B cell (primary cell): ENCODE results near the gene SLC35B2. TPM values are rescaled to one million over a fixed set of nuclear protein-coding genes. Genes with fewer than 3 reads are reported as not detected.

Source experiments
- ATAC-seq: fragments of 200-7000 bp; cut with Tn5 transposase; one replicate; pipeline ENCODE4 v1.10.0; 2021; ENCODE audit warnings: low read depth, mild to moderate bottlenecking, moderate number of reproducible peaks, moderate library complexity
- CTCF ChIA-PET: fragments of 350-600 bp; sonication (Branson Sonifier 250); formaldehyde crosslinking; loops from one replicate; lab custom pipeline; 2021; ENCODE audit warnings: antibody characterized with exemption, inconsistent platforms; lab: Charles Lee
- POLR2A ChIA-PET: fragments of 350-600 bp; sonication (Branson Sonifier 250); formaldehyde crosslinking; loops from one replicate; lab custom pipeline; 2021; ENCODE audit warnings: antibody characterized with exemption; lab: Charles Lee
- DNase-seq: peaks from one replicate; pipeline ENCODE4 v3.0.0; 2013
- H2AFZ ChIP-seq: 2 replicates; pipeline ENCODE4 v1.6.1; 2012; ENCODE audit warnings: mild to moderate bottlenecking, low read depth, low read length; ENCODE audit not compliant: insufficient read depth, poor library complexity, severe bottlenecking
- H3K27ac ChIP-seq, 2 donors: 1 replicate in 1 of 2; 2 replicates in 1 of 2; pipeline ENCODE4 v1.5.1; 2012 to 2013; ENCODE audit warnings: low read length in 2 of 2, mild to moderate bottlenecking in 2 of 2, moderate library complexity in 1 of 2
- H3K27me3 ChIP-seq, 4 experiments: fragments of 200-600 bp in 1 of 4; sonication (generic) in 1 of 4; replicated peaks in 1 of 4; 1 replicate in 2 of 4; 2 replicates in 2 of 4; pipeline versions ENCODE4 v1.6.1 to v1.7.0; 2013 to 2016; ENCODE audit warnings: low read length in 3 of 4, mild to moderate bottlenecking in 2 of 4, mixed read lengths in 1 of 4, moderate library complexity in 1 of 4; ENCODE audit not compliant: insufficient read depth in 4 of 4, control insufficient read depth in 3 of 4; ENCODE audit errors: control extremely low read depth in 1 of 4
- H3K36me3 ChIP-seq, 2 experiments: replicated peaks in 1 of 2; 1 replicate in 1 of 2; 2 replicates in 1 of 2; pipeline versions ENCODE4 v1.6.1 to v1.7.1; 2013; ENCODE audit warnings: low read length in 1 of 2; ENCODE audit not compliant: insufficient read depth in 2 of 2, control insufficient read depth in 1 of 2; ENCODE audit errors: control extremely low read depth in 1 of 2, extremely low read depth in 1 of 2
- H3K4me1 ChIP-seq, 2 donors: fragments of 200-600 bp in 1 of 2; sonication (generic) in 1 of 2; 1 replicate in 1 of 2; 2 replicates in 1 of 2; pipeline versions ENCODE4 v1.5.1 to v1.6.1; 2013 to 2017; ENCODE audit warnings: low read length in 2 of 2; ENCODE audit not compliant: control insufficient read depth in 2 of 2, insufficient read depth in 2 of 2
- H3K4me2 ChIP-seq: replicated peaks from 2 replicates; pipeline ENCODE3; 2012; ENCODE audit warnings: mild to moderate bottlenecking, low read depth, low read length; ENCODE audit not compliant: poor library complexity, severe bottlenecking
- H3K4me3 ChIP-seq, 5 experiments: fragments of 200-600 bp in 1 of 5; sonication (generic) in 1 of 5; 1 replicate in 3 of 5; 2 replicates in 2 of 5; pipeline versions ENCODE4 v1.5.1 to v1.7.0; 2011 to 2016; ENCODE audit warnings: low read length in 4 of 5, mild to moderate bottlenecking in 4 of 5, low read depth in 2 of 5, control low read depth in 1 of 5, moderate library complexity in 1 of 5; ENCODE audit not compliant: insufficient read depth in 1 of 5; ENCODE audit errors: control extremely low read depth in 1 of 5, extremely low read depth in 1 of 5
- H3K79me2 ChIP-seq: fragments of 200-600 bp; sonication (generic); one replicate; pipeline ENCODE4 v1.6.0; 2016; ENCODE audit warnings: low read length; ENCODE audit not compliant: control insufficient read depth, insufficient read depth
- H3K9ac ChIP-seq: fragments of 200-600 bp; sonication (generic); 2 replicates; pipeline ENCODE4 v1.6.1; 2017; ENCODE audit warnings: mild to moderate bottlenecking, low read length, moderate library complexity
- H3K9me3 ChIP-seq, 3 donors: one replicate each; pipeline versions ENCODE4 v1.6.1 to v1.7.1; 2013; ENCODE audit warnings: low read length in 2 of 3; ENCODE audit not compliant: control insufficient read depth in 2 of 3, insufficient read depth in 1 of 3; ENCODE audit errors: control extremely low read depth in 1 of 3
- H4K20me1 ChIP-seq: 2 replicates; pipeline ENCODE4 v1.6.0; 2012; ENCODE audit warnings: mild to moderate bottlenecking, low read length; ENCODE audit not compliant: insufficient read depth, control insufficient read depth, poor library complexity, severe bottlenecking
- H3K27ac Mint-ChIP-seq: one replicate; pipeline ENCODE4 v1.8.0; 2021; ENCODE audit warnings: mixed read lengths
- H3K27me3 Mint-ChIP-seq: one replicate; pipeline ENCODE4 v1.8.0; 2021; ENCODE audit warnings: mixed read lengths
- H3K4me1 Mint-ChIP-seq: one replicate; pipeline ENCODE4 v1.8.0; 2021; ENCODE audit warnings: mixed read lengths
- H3K4me3 Mint-ChIP-seq: one replicate; pipeline ENCODE4 v1.8.0; 2021; ENCODE audit warnings: mixed read lengths
- H3K9me3 Mint-ChIP-seq: one replicate; pipeline ENCODE4 v1.8.0; 2022; ENCODE audit warnings: mixed read lengths; ENCODE audit not compliant: insufficient read depth
- CTCF ChIP-seq: fragments of 200-600 bp; IDR thresholded peaks from one replicate; pipeline ENCODE4 v1.8.0; 2022; ENCODE audit warnings: antibody characterized with exemption, mild to moderate bottlenecking
- EZH2 ChIP-seq: IDR thresholded peaks from 2 replicates; pipeline ENCODE4 v1.6.1; 2012; ENCODE audit warnings: borderline replicate concordance, low read depth, mild to moderate bottlenecking, moderate library complexity, low read length; ENCODE audit not compliant: insufficient read depth, poor library complexity, severe bottlenecking
- WGBS: methylation state at CpG from one replicate; pipeline ENCODE4 v1.1.5; 2013; ENCODE audit warnings: missing lambda C conversion rate; ENCODE audit not compliant: insufficient coverage; 5-methylcytosine and 5-hydroxymethylcytosine counted together
- intact Hi-C: fragments of 100-400 bp; cut with micrococcal nuclease; formaldehyde crosslinking; loops from one replicate; pipeline ENCODE4 v1.10.0; 2022
- polyA plus RNA-seq: library from polyadenylated mRNA; depleted of rRNA; stranded (reverse); fragments of >200 nt; gene quantifications from 2 replicates; pipeline ENCODE4 v1.2.3, GENCODE V29; 2012
- total RNA-seq, 2 donors: library from RNA; stranded (reverse); fragments of 120-200 nt in 1 of 2; gene quantifications; 1 replicate in 1 of 2; 2 replicates in 1 of 2; pipeline versions ENCODE4 v1.2.3 to v1.2.4, GENCODE V29; 2013 to 2022

Gene SLC35B2
- total and polyA plus RNA-seq, 2 donors (not counting 1 experiment from before 2014, with no cell fraction given): 30.0 to 35.2 TPM

DNA sequence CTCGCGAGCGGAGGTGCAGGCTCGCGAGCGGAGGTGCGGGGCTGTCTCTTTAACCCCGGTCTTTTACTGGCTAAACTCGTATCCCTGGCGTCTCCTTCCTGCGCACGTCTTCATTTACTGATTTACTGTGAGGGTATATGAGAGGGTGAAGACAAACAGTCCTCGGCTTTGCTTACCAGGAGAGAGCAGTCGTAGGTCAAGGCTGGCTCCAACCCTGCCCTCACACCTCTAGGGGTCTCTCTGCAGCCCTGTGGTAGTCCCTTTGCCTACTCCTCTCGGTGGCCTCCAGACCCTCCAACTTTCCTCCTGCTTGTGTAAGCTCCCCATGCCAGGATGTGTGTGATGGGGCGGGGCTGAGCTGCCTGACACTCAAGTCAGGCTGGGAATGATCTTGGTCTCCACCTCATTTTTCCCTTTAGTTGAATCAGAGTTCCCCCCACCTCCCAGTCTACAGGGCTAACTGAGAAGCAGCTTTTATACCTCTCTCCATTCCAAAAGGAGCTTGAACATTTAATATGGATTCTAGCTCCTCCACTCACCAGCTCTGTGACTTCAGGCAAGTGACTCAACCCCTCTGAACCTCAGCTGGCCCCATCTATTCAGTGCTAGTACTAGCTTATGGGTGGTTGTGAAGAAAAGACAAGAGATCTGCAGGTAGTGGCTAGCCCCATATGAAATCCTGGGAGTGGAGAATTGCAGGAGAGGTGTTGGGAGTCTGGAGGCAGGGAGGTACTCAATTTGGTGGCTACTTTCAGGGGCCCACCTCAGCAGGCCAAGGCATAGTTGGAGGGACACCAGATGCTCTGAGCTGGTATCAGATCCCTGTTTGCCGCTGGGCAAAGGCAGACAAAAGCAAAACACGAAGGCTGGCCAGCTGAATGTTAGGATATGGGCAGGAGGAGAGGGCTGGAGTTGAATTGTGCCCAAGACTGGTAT, 33.0 kb downstream of the SLC35B2 start:
- no peak overlapping the region for H3K27ac Mint-ChIP-seq
- intact Hi-C loops: loop anchor here (5.0 kb wide), 2 partner anchors 52 to 163 kb away; partner anchors contain the start of gene CDC5L
- H3K27me3 Mint-ChIP-seq: no peaks in the 10 kb centered on the region
- Histone ChIP-seq H3K79me2 (peaks cover 5% of the 10 kb centered on the region), H3K4me1 (peaks cover 17 to 33% of the 10 kb centered on the region in 2 donors), H2AFZ (peak overlapping the region; percentile 88), H3K27me3 (peaks cover 0 to 2% (median 0%) of the 10 kb centered on the region in 4 experiments), H3K4me2 (peak overlapping the region; percentile 97), H3K36me3 (no peaks in the 10 kb centered on the region), H3K27ac (no peak overlapping the region), H4K20me1 (no peaks in the 10 kb centered on the region), H3K9ac (peak overlapping the region; percentile 71), H3K9me3 (no peaks in the 10 kb centered on the region), H3K4me3 (peak overlapping the region; percentile 16 to 68 (median 58))
- ATAC-seq: no peak
- H3K4me3 Mint-ChIP-seq: peak overlapping the region; percentile 88
- ChIA-PET CTCF (interaction anchor here (0.7 to 3.1 kb wide), 16 partner anchors 10 to 128 kb away, joined by 3 to 22 read pairs (median 5); partner anchors contain the start of genes HSP90AB1, MRPL14 and TMEM63B), POLR2A (interaction anchor here (0.6 to 5.0 kb wide), 4 partner anchors 13 to 33 kb away, joined by 3 to 52 read pairs (median 8); partner anchors contain the start of genes HSP90AB1 and SLC35B2)
- WGBS: 25% methylated on average over 8 of the region's 18 CpGs
- DNase-seq: peak; percentile 47
- H3K4me1 Mint-ChIP-seq: peaks cover 30% of the 10 kb centered on the region
- TF ChIP-seq CTCF: no peak
- no peak for TF ChIP-seq EZH2
- H3K9me3 Mint-ChIP-seq: no peaks in the 10 kb centered on the region
